Common myeloid progenitor, CD34-positive (primary cell): ENCODE measurements around the gene ADAM11.
A peak's percentile ranks its signal among the peaks of the same experiment; 100 is the strongest.

Source experiments
- CTCF ChIA-PET: fragments of 350-600 bp; sonication (Branson Sonifier 250); formaldehyde crosslinking; loops from one replicate; lab custom pipeline; 2021; ENCODE audit warnings: antibody characterized with exemption; lab: Charles Lee
- POLR2A ChIA-PET: fragments of 350-600 bp; sonication (Branson Sonifier 250); formaldehyde crosslinking; loops from one replicate; lab custom pipeline; 2021; ENCODE audit warnings: antibody characterized with exemption; lab: Charles Lee
- DNase-seq, 3 donors: peaks; one replicate each; pipeline versions ENCODE4 v3.0.0 to v3.0.0-alpha.2; 2013
- H3K27ac ChIP-seq, 2 experiments: 1 replicate in 1 of 2; 2 replicates in 1 of 2; pipeline ENCODE4 v1.7.0; 2013; ENCODE audit warnings: inconsistent platforms in 2 of 2, low read length in 2 of 2, mild to moderate bottlenecking in 2 of 2, low read depth in 1 of 2, moderate library complexity in 1 of 2; ENCODE audit not compliant: severe bottlenecking in 2 of 2, insufficient read depth in 1 of 2, poor library complexity in 1 of 2
- H3K27me3 ChIP-seq, 5 experiments: replicated peaks in 2 of 5; 1 replicate in 3 of 5; 2 replicates in 2 of 5; pipeline versions ENCODE4 v1.6.1 to v1.7.0; 2013; ENCODE audit warnings: low read length in 4 of 5, mild to moderate bottlenecking in 2 of 5, moderate library complexity in 2 of 5, inconsistent platforms in 1 of 5; ENCODE audit not compliant: insufficient read depth in 5 of 5, control insufficient read depth in 4 of 5
- H3K36me3 ChIP-seq, 4 experiments: 1 replicate in 2 of 4; 2 replicates in 2 of 4; pipeline versions ENCODE4 v1.6.1 to v1.7.0; 2013; ENCODE audit warnings: low read length in 3 of 4, control low read depth in 1 of 4, mild to moderate bottlenecking in 1 of 4; ENCODE audit not compliant: control insufficient read depth in 4 of 4, insufficient read depth in 4 of 4
- H3K4me1 ChIP-seq, 4 experiments: 1 replicate in 3 of 4; 2 replicates in 1 of 4; pipeline versions ENCODE4 v1.6.1 to v1.7.1; 2013; ENCODE audit warnings: low read length in 3 of 4, mild to moderate bottlenecking in 3 of 4, control low read depth in 1 of 4, inconsistent platforms in 1 of 4, moderate library complexity in 1 of 4; ENCODE audit not compliant: control insufficient read depth in 4 of 4, insufficient read depth in 4 of 4; ENCODE audit errors: control extremely low read depth in 1 of 4
- H3K4me3 ChIP-seq, 7 experiments: 1 replicate in 4 of 7; 2 replicates in 3 of 7; pipeline versions ENCODE4 v1.5.1 to v1.7.0; 2013; ENCODE audit warnings: mild to moderate bottlenecking in 7 of 7, low read length in 6 of 7, moderate library complexity in 6 of 7, inconsistent platforms in 2 of 7, low read depth in 2 of 7, control low read depth in 1 of 7; ENCODE audit not compliant: insufficient read depth in 4 of 7, control insufficient read depth in 1 of 7; ENCODE audit errors: extremely low read depth in 1 of 7
- H3K9me3 ChIP-seq, 5 experiments: 1 replicate in 4 of 5; 2 replicates in 1 of 5; pipeline versions ENCODE4 v1.6.1 to v1.7.1; 2013; ENCODE audit warnings: low read length in 4 of 5, mild to moderate bottlenecking in 2 of 5, inconsistent platforms in 1 of 5, low read depth in 1 of 5, moderate library complexity in 1 of 5; ENCODE audit not compliant: control insufficient read depth in 4 of 5, insufficient read depth in 2 of 5; ENCODE audit errors: control extremely low read depth in 1 of 5
- WGBS: methylation state at CpG from one replicate; pipeline ENCODE4 v1.1.5; 2013; ENCODE audit not compliant: insufficient coverage; 5-methylcytosine and 5-hydroxymethylcytosine counted together

Gene ADAM11

DNA sequence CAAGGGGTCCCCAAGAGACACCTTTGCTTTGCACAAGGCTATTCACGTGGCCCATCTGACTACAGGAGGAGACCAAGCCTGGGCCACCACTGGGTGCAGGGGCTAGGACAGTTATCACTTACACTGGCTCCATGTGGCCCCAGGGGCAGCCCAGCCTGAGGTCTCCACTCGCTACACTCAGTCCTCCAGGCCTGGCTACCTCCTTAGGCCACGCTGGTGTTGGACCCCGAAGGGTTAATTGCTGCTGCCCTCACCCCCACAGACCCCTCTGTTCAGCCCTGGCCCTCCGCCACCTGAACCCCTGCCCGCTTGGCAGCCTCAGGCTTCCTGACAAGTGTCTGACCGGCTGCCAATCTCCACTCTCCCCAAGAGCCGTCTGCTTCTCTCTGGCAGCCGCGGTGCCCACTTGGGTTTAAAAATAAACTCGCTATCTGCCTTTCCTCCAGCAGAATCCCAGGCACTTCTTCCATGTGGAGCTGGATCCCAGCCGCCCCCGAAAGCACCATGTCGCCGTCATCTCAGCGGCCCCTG, 27.8 kb downstream of the ADAM11 start:
- no peaks in the 10 kb centered on the region for H3K9me3 ChIP-seq
- H3K4me3 ChIP-seq: no peak overlapping the region
- ChIA-PET CTCF (interaction anchor here (1.4 to 1.5 kb wide), 2 partner anchors 78 to 81 kb away, joined by 3 to 6 read pairs; no protein-coding TSS in a partner anchor), POLR2A (no interaction called here)
- no peak for DNase-seq
- WGBS: 75% methylated on average over 14 of the region's 16 CpGs
- no peak overlapping the region for H3K27ac ChIP-seq
- H3K27me3 ChIP-seq: peaks cover 0 to 3% (median 0%) of the 10 kb centered on the region in 5 experiments
- no peaks in the 10 kb centered on the region for H3K4me1 ChIP-seq
- no peaks in the 10 kb centered on the region for H3K36me3 ChIP-seq

GRCh38 chr17:44787271-44787940, 28.6 kb downstream of the ADAM11 start:
- no peak overlapping the region for H3K27ac ChIP-seq
- no peak for DNase-seq
- 92% methylated on average over 10 of the region's 15 CpGs for WGBS
- H3K9me3 ChIP-seq: no peaks in the 10 kb centered on the region
- no peaks in the 10 kb centered on the region for H3K27me3 ChIP-seq
- no peak overlapping the region for H3K4me3 ChIP-seq
- H3K4me1 ChIP-seq: no peaks in the 10 kb centered on the region
- H3K36me3 ChIP-seq: no peaks in the 10 kb centered on the region
- ChIA-PET POLR2A (no interaction called here), CTCF (no interaction called here)

- H3K36me3 ChIP-seq: no peaks in the 10 kb centered on the region
- no peak overlapping the region for H3K27ac ChIP-seq
- no peak for DNase-seq
- H3K9me3 ChIP-seq: no peaks in the 10 kb centered on the region
- H3K27me3 ChIP-seq: no peaks in the 10 kb centered on the region
- WGBS: no CpG with 5 or more reads among the region's 7 CpGs
- H3K4me1 ChIP-seq: no peaks in the 10 kb centered on the region
- POLR2A ChIA-PET: no interaction called here
- CTCF ChIA-PET: no interaction called here
- H3K4me3 ChIP-seq: no peak overlapping the region
Observed at GRCh38 chr17:44788139-44788538, 29.4 kb downstream of the ADAM11 start.

- 80% methylated on average over 1 of the region's 1 CpG for WGBS
- no peaks in the 10 kb centered on the region for H3K36me3 ChIP-seq
- ChIA-PET CTCF (interaction anchor here (0.9 to 2.3 kb wide), 3 partner anchors 9 to 86 kb away, joined by 3 to 6 read pairs (median 4); no protein-coding TSS in a partner anchor), POLR2A (no interaction called here)
- no peak overlapping the region for H3K27ac ChIP-seq
- peaks cover 0 to 15% (median 6%) of the 10 kb centered on the region in 4 experiments for H3K4me1 ChIP-seq
- H3K4me3 ChIP-seq: no peak overlapping the region
- H3K9me3 ChIP-seq: no peaks in the 10 kb centered on the region
- H3K27me3 ChIP-seq: no peaks in the 10 kb centered on the region
- no peak for DNase-seq
Observed at GRCh38 chr17:44792276-44792675, 33.5 kb downstream of the ADAM11 start.

- Histone ChIP-seq H3K27me3 (no peaks in the 10 kb centered on the region), H3K4me3 (no peak overlapping the region), H3K9me3 (no peaks in the 10 kb centered on the region), H3K4me1 (peaks cover 0 to 15% (median 6%) of the 10 kb centered on the region in 4 experiments), H3K36me3 (no peaks in the 10 kb centered on the region), H3K27ac (no peak overlapping the region)
- no peak for DNase-seq
- ChIA-PET CTCF (interaction anchor here (1.3 to 2.3 kb wide), 3 partner anchors 10 to 15 kb away, joined by 5 to 18 read pairs (median 6); no protein-coding TSS in a partner anchor), POLR2A (interaction anchor here (0.6 kb wide), 1 partner anchor 76 kb away, joined by 3 read pairs; no protein-coding TSS in a partner anchor)
- 96% methylated on average over 17 of the region's 18 CpGs for WGBS
Observed at GRCh38 chr17:44793885-44794842, 35.4 kb downstream of the ADAM11 start.

- CTCF ChIA-PET: interaction anchor here (2.2 kb wide), 1 partner anchor 15 kb away, joined by 18 read pairs; no protein-coding TSS in a partner anchor
- POLR2A ChIA-PET: interaction anchor here (0.6 kb wide), 1 partner anchor 43 kb away, joined by 3 read pairs; no protein-coding TSS in a partner anchor
- whole genome bisulfite sequencing: 47% methylated on average over 8 of the region's 10 CpGs
Observed at GRCh38 chr17:44794851-44795413, 36.1 kb downstream of the ADAM11 start.

More at GRCh38 chr17:44794851-44795413, 36.1 kb downstream of the ADAM11 start:
- Histone ChIP-seq H3K36me3 (no peaks in the 10 kb centered on the region), H3K4me1 (peaks cover 0 to 15% (median 6%) of the 10 kb centered on the region in 4 experiments), H3K27ac (no peak overlapping the region), H3K27me3 (no peaks in the 10 kb centered on the region), H3K9me3 (no peaks in the 10 kb centered on the region), H3K4me3 (no peak overlapping the region)
- peak; percentile 41 to 51 (median 43) for DNase-seq
